GM19452 (cell line): ENCODE measurements around the gene FBN3.
"Not testable (repeated sequence)": the region's sequence is repeated elsewhere in the genome, so short reads cannot be mapped to it uniquely, and the experiment has no call there.

ENCODE experiments used
- ATAC-seq: cut with Tn5 transposase; IDR thresholded peaks from one replicate; pipeline ENCODE4 v1.9.1; 2021; ENCODE audit not compliant: unreplicated experiment

Gene FBN3

DNA sequence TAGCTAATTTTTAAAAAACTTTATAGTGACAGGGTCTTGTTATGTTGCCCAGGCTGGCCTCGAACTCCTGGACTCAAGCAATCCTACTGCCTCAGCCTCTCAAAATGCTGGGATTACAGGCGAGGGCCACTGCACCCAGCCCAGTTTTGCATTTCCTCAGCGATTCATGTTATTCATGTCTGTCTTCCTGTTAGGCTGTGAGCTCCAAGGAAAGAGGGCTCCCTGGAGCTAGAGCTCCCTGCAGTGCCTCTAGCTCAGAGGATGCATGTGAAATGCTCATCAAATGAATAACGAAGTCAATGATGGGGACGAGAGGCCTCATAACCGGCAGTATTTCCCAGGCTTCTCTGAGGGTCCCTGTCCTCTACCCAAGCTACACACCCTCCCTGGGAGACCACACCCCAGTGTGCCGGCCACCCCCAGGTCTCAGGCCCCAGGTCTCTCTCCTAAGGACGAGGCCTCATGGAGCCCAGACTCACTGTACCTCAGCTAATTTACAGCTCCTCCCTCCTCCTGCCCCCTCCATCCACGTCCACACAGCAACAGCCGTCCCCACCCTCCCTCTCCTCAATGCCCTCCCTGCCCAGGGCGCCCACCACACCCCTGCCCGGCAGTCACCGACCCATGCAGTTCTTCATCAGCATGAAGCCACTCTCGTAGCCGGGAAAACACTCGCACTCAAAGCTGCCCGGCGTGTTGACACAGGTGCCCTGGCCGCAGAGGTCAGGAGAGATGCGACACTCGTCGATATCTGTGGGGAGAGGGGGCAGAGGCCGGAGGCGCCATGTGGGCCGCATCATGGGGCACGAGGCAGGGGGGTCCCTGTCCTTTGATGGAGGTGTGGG lies 28.5 kb downstream of the FBN3 start:
- ATAC-seq: no peak

DNA sequence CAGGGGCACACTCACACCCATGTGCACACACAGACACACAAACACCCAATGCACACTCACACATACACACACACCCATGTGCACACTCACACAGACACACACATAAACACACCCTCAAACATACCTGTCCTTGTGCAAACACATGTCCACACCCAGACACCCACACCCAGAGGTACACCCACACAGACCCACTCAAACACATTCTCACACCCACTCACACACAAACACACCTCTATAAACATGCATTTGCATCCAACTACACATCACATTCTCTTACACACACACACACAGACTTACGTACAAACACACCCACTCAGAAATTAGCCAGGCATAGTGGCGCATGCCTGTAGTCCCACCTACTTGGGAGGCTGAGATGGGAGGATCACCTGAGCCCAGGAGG lies 31.4 kb downstream of the FBN3 start:
- no peak for ATAC-seq

DNA sequence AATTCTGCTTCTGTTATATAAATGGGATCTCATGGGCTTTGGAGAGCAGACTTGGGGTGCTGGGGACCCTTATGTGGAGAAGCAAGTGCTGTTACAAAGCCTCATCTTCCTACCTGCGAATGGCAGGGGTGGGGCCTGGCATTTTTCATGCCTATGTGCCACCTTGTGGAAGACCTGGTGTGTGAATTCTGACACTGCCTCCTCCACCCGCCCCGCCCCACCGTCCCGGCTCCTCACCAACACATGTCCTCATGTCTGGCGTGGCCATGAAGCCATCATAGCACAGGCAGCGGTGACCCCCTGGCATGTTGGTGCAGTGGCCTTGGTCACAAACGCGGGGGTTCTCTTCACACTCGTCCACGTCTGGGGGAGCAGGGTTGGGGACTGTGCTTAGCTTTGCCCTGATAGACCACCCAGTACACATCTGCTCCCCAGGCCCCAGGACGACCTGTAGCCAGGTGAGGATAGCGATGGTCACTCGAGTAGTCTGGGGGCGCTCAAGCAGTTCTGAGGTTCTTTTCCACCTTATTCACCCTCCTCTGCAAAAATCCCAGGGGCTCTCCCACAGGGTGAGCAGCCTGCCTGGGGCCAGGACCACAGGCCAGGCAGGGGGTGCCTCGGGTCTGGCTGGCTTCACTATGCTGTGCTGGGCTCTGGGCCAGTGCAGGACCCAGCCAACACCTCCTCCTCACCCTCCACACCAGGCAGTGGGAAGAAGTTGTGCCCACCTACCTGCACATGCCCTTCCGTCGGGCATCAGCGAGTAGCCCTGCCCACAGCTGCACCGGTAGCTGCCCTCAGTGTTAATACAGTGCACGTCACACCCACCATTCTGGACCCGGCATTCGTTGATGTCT lies 32.7 kb downstream of the FBN3 start:
- no peak for ATAC-seq

DNA sequence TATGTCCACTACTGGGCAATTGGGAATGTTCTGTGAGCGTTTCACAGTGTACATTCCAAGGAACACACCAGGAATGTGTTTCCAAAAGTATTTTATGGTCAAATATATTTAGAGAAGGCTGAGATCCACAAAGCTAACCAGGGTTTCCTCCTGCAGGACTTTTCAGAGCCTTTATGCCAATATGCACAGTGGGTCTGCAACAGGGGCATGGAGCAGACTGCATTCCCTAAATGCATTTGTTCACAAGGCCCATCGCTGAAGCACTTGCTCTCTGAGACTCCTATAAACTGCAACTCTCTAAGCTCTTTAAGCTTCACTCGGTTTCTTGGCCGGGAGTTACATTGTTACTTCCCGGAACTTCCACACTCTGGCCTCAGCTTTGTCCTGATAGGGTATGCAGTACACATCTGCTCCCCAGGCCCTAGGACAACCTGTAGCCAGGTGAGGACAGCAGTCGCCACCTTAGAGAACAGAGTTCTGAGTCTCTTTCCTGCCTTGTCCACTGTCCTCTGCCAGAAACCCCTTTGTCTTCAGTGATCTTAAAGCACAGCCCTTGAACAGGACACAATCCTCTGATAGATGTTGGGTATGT lies 33.5 kb downstream of the FBN3 start:
- ATAC-seq: no peak

DNA sequence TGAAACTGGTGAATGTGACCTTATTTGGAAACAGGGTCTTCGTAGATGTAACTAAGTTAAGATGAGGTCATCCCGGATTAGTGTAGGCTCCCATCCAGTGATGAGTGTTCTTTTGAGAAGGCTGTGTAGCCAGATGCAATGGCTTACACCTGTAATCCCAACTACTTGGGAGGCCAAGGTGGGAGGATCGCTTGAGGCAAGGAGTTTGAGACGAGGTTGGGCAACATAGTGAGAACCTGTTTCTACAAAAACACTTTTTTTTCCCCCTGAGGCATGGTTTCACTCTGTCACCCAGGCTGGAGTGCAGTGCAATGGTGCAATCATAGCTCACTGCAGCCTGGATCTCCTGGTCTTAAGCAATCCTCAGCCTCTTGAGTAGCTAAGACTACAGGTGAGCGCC lies 36.4 kb downstream of the FBN3 start:
- no peak for ATAC-seq

DNA sequence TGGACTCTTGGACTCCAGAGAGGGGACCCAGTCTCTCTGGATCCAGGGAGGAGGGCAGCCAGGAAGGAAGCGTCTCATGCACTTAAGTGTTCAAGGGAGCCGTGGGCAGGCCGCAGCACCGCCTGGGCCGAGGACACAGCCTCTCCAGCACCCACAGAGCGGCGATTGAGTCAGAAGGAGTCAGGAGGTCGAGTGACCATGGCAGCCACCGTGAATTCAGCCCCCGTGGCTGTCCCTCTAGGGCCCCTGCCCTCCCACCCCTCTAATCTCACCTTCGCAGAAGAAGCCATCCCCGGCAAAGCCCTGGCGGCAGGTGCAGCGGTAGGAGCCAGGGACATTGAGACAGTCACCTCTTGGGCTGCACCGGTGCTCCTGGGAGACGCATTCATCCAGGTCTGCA lies 38.0 kb downstream of the FBN3 start:
- ATAC-seq: no peak

DNA sequence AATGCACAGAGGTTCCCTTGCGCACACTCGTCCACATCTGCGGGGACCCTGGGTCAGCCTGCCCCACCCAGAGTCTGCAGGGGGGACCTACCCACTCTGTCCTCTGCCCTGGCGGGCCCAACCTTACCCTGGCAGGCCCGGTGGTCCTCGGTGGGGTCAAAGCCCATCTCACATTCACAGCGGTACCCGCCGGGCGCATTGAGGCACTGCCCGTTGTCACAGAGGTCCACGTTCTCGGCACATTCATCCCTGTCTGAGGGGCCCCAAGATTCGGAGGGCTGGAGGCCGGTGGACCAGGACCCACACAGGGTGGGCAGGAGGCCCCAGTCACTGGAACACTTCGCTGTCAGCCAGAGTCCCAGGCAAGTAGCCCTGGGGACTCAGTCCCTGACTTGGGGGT lies 38.5 kb downstream of the FBN3 start:
- no peak for ATAC-seq

DNA sequence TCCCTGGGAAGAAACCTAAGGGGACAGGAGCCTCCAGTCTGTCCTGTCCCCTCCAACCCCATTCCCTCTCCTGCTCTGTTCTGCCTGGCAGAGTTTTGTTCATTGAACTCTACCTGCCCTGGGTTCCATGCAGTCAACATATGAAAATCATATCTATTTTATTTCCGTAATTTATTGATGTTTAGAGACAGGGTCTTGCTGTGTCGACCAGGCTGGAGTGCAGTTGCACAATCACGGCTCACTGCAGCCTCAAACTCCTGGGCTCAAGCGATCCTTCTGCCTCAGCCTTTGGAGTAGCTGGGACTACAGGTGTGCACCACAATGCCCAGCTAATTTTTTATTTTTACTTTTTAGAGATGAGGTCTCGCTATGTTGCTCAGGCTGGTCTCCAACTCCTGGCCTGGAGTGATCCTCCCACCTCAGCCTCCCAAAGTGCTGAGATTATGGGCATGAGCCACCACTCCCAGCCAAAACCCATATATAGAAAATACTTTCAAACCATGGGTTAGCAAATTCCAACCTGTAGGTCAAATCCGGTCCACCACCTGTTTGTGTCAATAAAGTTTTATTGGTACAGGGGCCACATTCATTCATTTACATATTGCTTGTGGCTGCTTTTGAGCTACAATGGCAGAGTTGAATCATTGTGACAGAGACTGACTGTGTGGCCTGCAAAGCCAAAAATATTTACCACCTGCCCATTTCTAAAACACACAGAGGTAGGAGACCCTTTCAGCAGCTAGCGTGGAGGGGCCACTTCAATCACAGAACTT lies 39.3 kb downstream of the FBN3 start:
- no peak for ATAC-seq

DNA sequence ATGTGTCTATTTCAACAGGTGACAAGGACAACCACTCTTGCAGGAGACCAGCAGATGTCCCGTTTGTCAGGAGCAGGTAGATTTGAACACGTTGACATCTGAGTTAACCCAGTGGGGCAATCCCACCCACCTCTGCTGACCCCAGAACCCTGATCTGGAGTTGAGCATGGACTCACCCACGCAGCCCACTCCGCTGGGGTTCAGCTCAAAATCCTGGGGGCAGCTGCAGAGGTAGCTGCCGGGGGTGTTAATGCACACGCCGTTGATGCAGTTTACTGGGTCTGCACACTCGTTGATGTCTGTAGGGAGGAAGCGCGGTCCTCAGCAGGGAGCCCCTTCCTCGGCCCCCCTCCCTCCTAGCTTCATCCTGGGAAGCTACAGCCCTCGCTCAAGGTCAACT lies 39.9 kb downstream of the FBN3 start:
- no peak for ATAC-seq

DNA sequence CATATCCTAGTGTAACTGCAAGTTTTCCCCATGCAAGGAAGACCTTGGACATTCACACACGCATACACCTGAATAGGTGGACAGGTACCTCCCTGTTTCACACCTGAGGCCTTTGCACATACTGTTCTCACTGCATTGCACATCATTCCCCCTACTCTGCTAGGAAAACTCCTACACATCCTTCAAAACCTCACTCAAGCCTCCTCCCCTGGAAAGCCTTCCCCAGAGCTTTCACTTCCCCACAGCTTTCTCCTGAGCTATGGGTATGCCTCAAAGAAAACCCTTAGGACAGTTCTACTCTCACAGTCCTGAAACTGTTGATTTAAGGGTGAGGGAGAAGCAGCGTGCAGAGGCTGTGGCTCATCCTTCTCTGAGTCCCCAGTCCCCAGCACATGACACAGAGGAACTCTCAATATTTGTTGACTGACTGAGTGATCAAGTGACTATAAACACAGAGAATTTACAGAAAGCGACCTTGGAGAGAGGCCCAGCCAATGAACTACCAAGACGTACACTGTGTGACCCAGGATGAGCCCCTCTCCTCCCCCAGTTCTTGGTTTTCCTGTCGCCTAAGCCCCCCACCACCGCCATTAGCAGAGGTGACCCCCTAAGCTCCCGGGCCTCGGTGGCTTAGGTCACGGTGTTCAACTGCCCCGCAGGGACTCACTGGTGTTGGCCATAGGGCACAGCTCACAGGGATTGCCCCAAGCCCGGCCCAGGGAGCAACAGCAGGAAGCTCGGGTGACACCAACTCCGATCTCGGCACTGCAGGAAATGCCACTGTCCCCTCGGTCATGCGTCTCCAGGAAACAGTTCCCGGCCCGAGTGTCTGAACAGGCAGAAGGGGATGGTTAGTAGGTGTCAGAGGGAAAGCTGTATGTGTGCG lies 40.6 kb downstream of the FBN3 start:
- ATAC-seq: no peak

DNA sequence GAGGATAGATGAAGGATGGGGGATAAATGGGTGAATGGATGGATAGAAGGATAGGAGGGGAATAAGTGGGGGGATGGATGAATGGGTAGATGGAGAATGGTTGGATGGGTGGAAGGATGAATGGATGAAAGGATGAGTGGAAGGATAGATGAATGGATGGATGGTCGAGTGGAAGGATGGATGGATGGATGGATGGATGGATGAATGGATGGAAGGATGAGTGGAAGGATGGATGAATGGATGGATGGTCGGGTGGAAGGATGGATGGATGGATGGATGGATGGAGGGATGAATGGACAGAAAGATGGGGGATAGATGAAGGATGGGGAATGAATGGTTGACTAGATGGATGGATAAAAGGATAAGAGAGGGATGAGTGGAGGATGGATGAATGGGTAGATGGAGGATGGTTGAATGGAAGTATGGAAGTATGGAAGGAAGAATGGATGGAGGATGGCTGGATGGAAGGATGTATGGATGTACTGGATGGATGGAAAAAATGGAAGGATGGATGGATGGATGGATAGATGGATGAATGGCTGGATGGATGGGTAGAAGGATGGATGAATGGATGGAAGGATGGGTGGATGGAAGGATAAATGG lies 42.0 kb downstream of the FBN3 start:
- ATAC-seq: no peak

DNA sequence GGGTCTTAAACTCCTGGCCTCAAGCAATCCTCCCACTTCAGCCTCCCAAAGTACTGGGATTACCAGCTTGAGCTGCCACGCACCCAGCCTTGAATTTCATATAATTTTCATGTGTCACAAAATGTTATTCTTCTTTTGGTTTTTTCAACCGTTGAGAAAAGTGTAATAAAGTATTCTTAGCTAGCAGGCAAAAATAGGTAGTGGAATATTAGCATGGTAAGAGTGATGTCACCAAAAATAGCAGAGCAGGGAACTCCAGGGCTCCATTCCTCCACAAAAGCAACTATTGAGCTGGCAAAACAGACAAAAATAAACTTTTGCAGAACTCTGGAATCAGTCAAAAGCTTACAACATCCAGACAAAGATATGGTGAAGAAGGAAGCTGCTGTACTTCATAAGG lies 43.9 kb downstream of the FBN3 start:
- ATAC-seq: no peak

DNA sequence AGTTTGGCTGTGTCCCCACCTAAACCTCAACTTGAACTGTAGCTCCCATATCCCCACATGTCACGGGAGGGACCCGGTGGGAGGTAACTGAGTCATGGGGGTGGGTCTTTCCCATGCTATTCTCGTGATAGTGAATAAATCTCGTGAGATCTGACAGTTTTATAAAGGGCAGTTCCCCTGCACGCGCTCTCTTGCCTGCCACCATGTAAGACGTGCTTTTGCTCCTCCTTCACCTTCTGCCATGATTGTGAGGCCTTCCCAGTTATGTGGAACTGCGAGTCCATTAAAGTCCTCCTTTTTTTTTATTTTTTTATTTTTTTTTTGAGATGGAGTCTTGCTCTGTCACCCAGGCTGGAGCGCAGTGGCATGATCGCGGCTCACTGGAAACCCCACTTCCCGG lies 47.5 kb downstream of the FBN3 start:
- ATAC-seq: not testable (repeated sequence)

DNA sequence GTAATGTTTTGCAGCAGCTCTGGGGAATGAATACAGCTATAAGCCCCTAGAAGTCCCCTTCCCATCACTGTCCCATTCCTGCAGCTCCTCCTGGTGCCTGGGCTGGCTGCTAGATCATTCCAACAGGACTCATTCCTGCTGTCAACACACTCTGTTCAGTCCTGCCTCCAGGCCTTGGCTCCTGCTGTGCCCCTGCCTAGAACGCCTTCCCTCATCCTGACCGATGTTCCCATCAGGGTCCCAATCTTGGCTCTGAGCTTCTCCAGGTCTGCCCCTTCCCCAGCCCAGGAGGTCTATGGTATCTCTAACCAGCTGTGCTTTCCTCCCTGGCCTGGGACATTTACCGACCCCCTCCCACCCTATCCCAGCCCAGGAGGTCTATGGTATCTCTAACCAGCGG lies 48.1 kb downstream of the FBN3 start:
- ATAC-seq: no peak

DNA sequence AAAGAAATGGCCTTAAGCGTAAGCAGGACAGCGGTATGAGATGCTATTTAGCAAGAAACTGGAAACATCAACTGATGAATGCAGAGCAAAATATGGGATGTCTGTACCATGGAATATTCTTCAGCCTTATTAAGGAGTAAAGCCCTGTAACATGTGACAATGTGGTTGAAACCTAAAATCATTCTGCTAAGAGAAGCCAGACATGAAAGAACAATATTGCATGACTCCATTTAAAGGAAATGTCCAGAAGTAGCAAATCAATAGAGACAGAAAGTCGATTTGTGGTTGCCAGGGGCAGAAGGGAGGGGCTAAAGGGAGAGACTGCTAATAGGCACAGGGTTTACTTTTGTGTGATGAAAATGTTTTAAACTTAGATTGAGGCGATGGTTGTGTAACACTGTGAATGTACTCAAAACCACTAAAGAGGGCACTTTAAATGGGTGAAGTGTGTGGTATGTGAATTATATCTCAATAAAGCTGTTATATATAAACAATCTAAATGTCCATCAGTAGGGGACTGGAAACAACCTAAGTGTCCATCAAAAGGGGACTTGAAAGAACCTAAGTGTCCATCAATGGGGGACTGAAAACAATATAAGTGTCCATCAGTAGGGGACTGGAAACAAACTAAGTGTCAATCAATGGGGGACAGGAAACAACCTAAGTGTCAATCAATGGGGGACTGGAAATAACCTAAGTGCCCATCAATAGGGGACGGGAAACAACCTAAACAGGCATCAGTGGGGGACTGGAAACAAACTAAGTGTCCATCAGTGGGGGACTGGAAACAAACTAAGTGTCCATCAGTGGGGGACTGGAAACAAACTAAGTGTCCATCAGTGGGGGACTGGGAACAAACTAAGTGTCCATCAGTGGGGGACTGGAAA lies 51.5 kb downstream of the FBN3 start:
- no peak for ATAC-seq

DNA sequence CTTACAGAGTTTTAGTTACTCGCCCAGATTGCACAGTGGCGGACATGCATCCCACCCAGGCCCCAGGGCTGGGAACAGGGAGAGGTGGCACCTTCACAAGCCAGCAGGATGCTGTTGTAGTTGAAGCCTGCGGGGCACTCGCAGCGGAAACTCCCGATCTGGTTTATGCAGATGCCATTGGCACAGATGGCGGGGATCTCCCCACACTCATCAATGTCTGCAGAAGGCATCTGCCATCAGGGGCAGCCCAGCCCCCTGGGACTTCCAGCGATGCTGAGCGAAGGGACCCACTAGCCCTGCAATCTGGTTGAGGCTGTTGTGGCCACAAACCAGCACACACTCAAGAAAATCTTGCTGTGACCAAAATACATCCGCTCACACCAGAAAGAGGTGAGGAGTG lies 52.2 kb downstream of the FBN3 start:
- no peak for ATAC-seq

DNA sequence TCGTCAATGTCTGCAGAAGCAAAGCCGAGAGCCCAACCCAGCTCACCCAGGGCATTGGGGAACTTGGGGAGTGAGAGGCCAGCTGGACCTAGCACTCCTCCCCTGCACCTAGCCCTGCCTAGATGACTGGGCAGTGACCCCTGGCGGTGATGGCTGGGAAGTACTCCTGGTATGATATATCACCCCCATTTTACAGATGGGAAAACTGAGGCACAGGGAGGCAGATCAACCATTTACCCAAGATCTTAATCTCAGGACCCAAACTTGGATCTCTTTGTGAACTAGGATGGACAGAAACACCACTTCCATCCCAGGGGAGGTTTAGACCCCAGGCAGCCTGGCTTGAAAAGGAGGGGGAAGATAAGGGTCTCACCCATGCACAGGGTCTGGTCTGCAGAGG lies 53.3 kb downstream of the FBN3 start:
- ATAC-seq: no peak

DNA sequence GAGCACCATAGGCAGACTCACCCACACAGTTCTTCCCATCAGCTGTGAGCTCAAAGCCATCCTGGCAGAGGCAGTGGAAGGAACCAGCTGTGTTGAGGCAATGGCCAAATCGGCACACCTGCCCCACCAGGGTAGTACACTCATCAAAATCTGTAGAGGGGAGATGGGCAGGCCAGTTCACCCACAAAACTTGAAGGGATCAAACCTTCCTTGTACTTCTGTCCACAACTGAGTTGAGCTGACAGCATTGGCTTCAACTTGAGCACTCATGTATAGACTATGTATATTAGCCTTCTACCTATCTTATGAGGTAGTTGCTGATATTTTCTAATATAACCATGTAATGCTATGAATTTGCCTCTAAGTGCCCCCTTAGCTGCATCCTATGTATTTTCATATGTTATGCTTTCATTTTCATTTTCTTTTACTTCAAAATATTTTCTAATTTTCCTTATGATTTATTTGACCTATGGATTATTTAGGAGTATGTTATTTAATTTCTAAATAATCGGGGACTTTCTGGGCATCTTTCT lies 54.0 kb downstream of the FBN3 start:
- ATAC-seq: no peak

DNA sequence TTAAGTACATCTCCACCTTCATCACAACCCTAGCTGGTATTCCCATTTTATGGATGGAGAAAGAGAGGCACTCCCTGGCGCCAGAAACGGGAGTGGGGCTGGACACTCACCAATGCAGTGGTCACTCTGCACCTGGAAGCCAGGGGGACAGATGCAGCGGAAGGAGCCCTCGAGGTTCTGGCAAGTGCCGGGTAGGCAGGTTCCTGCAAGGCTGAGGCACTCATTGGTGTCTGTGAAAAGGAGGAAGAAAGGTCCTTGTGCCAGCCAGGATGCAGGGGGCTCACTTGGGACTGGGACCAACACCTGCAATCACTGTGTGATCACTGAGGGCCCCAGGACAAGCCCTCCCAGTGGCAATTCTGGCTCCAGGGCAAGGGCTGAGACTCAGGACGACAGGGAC lies 55.1 kb downstream of the FBN3 start:
- no peak for ATAC-seq
